Head of caudate nucleus (tissue), 42 donors: ENCODE measurements around the gene SLFN12L.
"Not testable (repeated sequence)": the region's sequence is repeated elsewhere in the genome, so short reads cannot be mapped to it uniquely, and the experiment has no call there.

Experiments
- DNase-seq, 42 donors: peaks; one replicate each; pipeline versions ENCODE4 v3.0.0 to v3.0.0-alpha.2; 2020 to 2021; ENCODE audit warnings: mixed read lengths in 7 of 42
- intact Hi-C: fragments of 100-400 bp; cut with DNase I; formaldehyde crosslinking; loops from one replicate; pipeline ENCODE4 v1.15.0; 2022

SLFN12L gene

GRCh38 chr17:35514564-35514963 is 22.9 kb downstream of the SLFN12L start:
- no peak for DNase-seq
- intact Hi-C loops = no loop called here

GRCh38 chr17:35510052-35510451 is 27.4 kb downstream of the SLFN12L start:
- no peak for DNase-seq
- intact Hi-C loops = no loop called here

GRCh38 chr17:35507714-35508113 is 29.8 kb downstream of the SLFN12L start:
- intact Hi-C loops, DNase-seq: not testable (repeated sequence)

GRCh38 chr17:35499548-35499947 is 37.9 kb downstream of the SLFN12L start:
- intact Hi-C loops = no loop called here
- DNase-seq = no peak

GRCh38 chr17:35498448-35499178 is 38.9 kb downstream of the SLFN12L start:
- intact Hi-C loops = no loop called here
- no peak for DNase-seq

- intact Hi-C loops = no loop called here
- no peak for DNase-seq
Measured at GRCh38 chr17:35496451-35497290, 40.8 kb downstream of the SLFN12L start.

- intact Hi-C loops = no loop called here
- no peak for DNase-seq
Measured at GRCh38 chr17:35493040-35493439, 44.4 kb downstream of the SLFN12L start.

GRCh38 chr17:35491417-35491816 is 46.1 kb downstream of the SLFN12L start:
- intact Hi-C loops = no loop called here
- no peak for DNase-seq

GRCh38 chr17:35489944-35490343 is 47.5 kb downstream of the SLFN12L start:
- no peak for DNase-seq
- intact Hi-C loops = no loop called here

- intact Hi-C loops = no loop called here
- no peak for DNase-seq
Measured at GRCh38 chr17:35488991-35489390, 48.5 kb downstream of the SLFN12L start.

- intact Hi-C loops = no loop called here
- peak in 2 of 42 donors; percentile 3 to 22 for DNase-seq
Measured at GRCh38 chr17:35486920-35487732, 50.4 kb downstream of the SLFN12L start.

GRCh38 chr17:35479271-35479670 is 58.2 kb downstream of the SLFN12L start:
- intact Hi-C loops = no loop called here

GRCh38 chr17:35477248-35477647 is 60.2 kb downstream of the SLFN12L start:
- no peak for DNase-seq
- intact Hi-C loops = no loop called here

More at GRCh38 chr17:35479271-35479670, 58.2 kb downstream of the SLFN12L start:
- no peak for DNase-seq

- intact Hi-C loops = no loop called here
- no peak for DNase-seq
Measured at GRCh38 chr17:35476283-35476820, 61.1 kb downstream of the SLFN12L start.

- intact Hi-C loops = no loop called here
- no peak for DNase-seq
Measured at GRCh38 chr17:35468475-35468874, 69.0 kb downstream of the SLFN12L start.

- DNase-seq = no peak
- intact Hi-C loops = no loop called here
Measured at GRCh38 chr17:35467824-35468223, 69.7 kb downstream of the SLFN12L start.

- peak in 1 of 42 donors; percentile 29 for DNase-seq
- intact Hi-C loops = no loop called here
Measured at GRCh38 chr17:35460354-35460851, 77.1 kb downstream of the SLFN12L start.

- intact Hi-C loops, DNase-seq: not testable (repeated sequence)
Measured at GRCh38 chr17:35454035-35454434, 83.4 kb downstream of the SLFN12L start.

GRCh38 chr17:35453171-35453570 is 84.3 kb downstream of the SLFN12L start:
- DNase-seq = no peak
- intact Hi-C loops = no loop called here
